Caco-2 (cell line): ENCODE measurements around the gene TIMP3. TPM values are rescaled to one million over a fixed set of nuclear protein-coding genes. Genes with fewer than 3 reads are reported as not detected.
A peak's percentile ranks its signal among the peaks of the same experiment; 100 is the strongest.

Experiments
- BruUV-seq: library from RNA; stranded (reverse); fragments of 400-500 nt; replicated peaks from 2 replicates; lab custom pipeline; 2021; lab: Mats Ljungman, UMichigan
- CTCF ChIA-PET: fragments of 300-600 bp; sonication (Branson Sonifier 250); formaldehyde crosslinking; loops from one replicate; lab custom pipeline; 2022; ENCODE audit warnings: antibody characterized with exemption; lab: Charles Lee
- POLR2A ChIA-PET: fragments of 300-600 bp; sonication (Branson Sonifier 250); formaldehyde crosslinking; loops from one replicate; lab custom pipeline; 2022; ENCODE audit warnings: antibody characterized with exemption; lab: Charles Lee
- DNase-seq, 2 experiments: peaks; one replicate each; pipeline versions ENCODE4 v3.0.0 to v3.0.0-alpha.2; 2020 to 2022
- H3K27me3 ChIP-seq: replicated peaks from 2 replicates; pipeline ENCODE4 v1.6.0; 2011; ENCODE audit warnings: low read length; ENCODE audit not compliant: control insufficient read depth, insufficient read depth
- H3K36me3 ChIP-seq: 2 replicates; pipeline ENCODE4 v1.5.1; 2011; ENCODE audit warnings: low read length; ENCODE audit not compliant: control insufficient read depth, insufficient read depth
- H3K4me1 ChIP-seq: fragments of 250-450 bp; sonication (Bioruptor Pico); 2 replicates; pipeline ENCODE4 v1.5.1; 2020; ENCODE audit warnings: mild to moderate bottlenecking
- H3K4me3 ChIP-seq: 2 replicates; pipeline ENCODE4 v1.5.1; 2011; ENCODE audit warnings: low read depth, mild to moderate bottlenecking, control low read depth, low read length
- H3K9me3 ChIP-seq: fragments of 250-450 bp; sonication (Bioruptor Pico); 2 replicates; pipeline ENCODE4 v1.5.1; 2020; ENCODE audit warnings: mild to moderate bottlenecking, moderate library complexity
- H3K27ac Mint-ChIP-seq: one replicate; pipeline ENCODE4 v1.8.0; 2022; ENCODE audit warnings: mixed read lengths; ENCODE audit not compliant: unreplicated experiment
- H3K27me3 Mint-ChIP-seq: one replicate; pipeline ENCODE4 v1.8.0; 2022; ENCODE audit warnings: mixed read lengths; ENCODE audit not compliant: insufficient read depth, unreplicated experiment
- H3K36me3 Mint-ChIP-seq: one replicate; pipeline ENCODE4 v1.8.0; 2022; ENCODE audit warnings: mild to moderate bottlenecking, mixed read lengths; ENCODE audit not compliant: insufficient read depth, unreplicated experiment
- H3K4me1 Mint-ChIP-seq: one replicate; pipeline ENCODE4 v1.8.0; 2022; ENCODE audit warnings: low read depth, mixed read lengths; ENCODE audit not compliant: unreplicated experiment
- H3K4me3 Mint-ChIP-seq: one replicate; pipeline ENCODE4 v1.8.0; 2022; ENCODE audit warnings: mild to moderate bottlenecking, moderate library complexity, mixed read lengths; ENCODE audit not compliant: unreplicated experiment
- H3K9me3 Mint-ChIP-seq: one replicate; pipeline ENCODE4 v1.8.0; 2022; ENCODE audit warnings: mixed read lengths; ENCODE audit not compliant: unreplicated experiment
- CTCF ChIP-seq, 2 experiments: fragments of 200-600 bp in 1 of 2; IDR thresholded peaks; 1 replicate in 1 of 2; 2 replicates in 1 of 2; pipeline versions ENCODE4 v1.5.1 to v1.8.0; 2011 to 2022; ENCODE audit warnings: antibody characterized with exemption in 1 of 2, control low read depth in 1 of 2, inconsistent platforms in 1 of 2, low read depth in 1 of 2, low read length in 1 of 2, mild to moderate bottlenecking in 1 of 2, moderate library complexity in 1 of 2; ENCODE audit not compliant: insufficient read depth in 1 of 2, severe bottlenecking in 1 of 2, unreplicated experiment in 1 of 2
- intact Hi-C: fragments of 100-400 bp; cut with micrococcal nuclease; formaldehyde crosslinking; loops from one replicate; pipeline ENCODE4 v1.10.0; 2022; ENCODE audit not compliant: unreplicated experiment
- total RNA-seq: library from RNA; stranded (reverse); gene quantifications from 2 replicates; pipeline ENCODE4 v1.2.3, GENCODE V29; 2022

Gene TIMP3
- total RNA-seq, 1 experiment from 2014 or later = 86.4 TPM

- Histone ChIP-seq H3K27me3 (no peaks in the 10 kb centered on the region), H3K36me3 (no peaks in the 10 kb centered on the region), H3K4me3 (no peak overlapping the region), H3K9me3 (no peaks in the 10 kb centered on the region), H3K4me1 (peaks cover 16% of the 10 kb centered on the region)
- ChIA-PET CTCF (no interaction called here), POLR2A (no interaction called here)
- H3K36me3 Mint-ChIP-seq = peaks cover 17% of the 10 kb centered on the region
- no TSS peak for BruUV-seq
- DNase-seq = no peak
- H3K9me3 Mint-ChIP-seq = peaks cover under 1% of the 10 kb centered on the region
- TF ChIP-seq CTCF (IDR thresholded peaks at IDR 0.05; ENCODE audit: insufficient read depth in 1 of 2, low read depth in 1 of 2, low read length in 1 of 2, severe bottlenecking in 1 of 2, unreplicated experiment in 1 of 2) = no peak
- no peak overlapping the region for H3K4me3 Mint-ChIP-seq
- H3K27me3 Mint-ChIP-seq = no peaks in the 10 kb centered on the region
- no peak overlapping the region for H3K27ac Mint-ChIP-seq
- intact Hi-C loops = no loop called here
- peaks cover 14% of the 10 kb centered on the region for H3K4me1 Mint-ChIP-seq
Observed at GRCh38 chr22:32799496-32799895, 2.0 kb upstream of the TIMP3 start.

DNA sequence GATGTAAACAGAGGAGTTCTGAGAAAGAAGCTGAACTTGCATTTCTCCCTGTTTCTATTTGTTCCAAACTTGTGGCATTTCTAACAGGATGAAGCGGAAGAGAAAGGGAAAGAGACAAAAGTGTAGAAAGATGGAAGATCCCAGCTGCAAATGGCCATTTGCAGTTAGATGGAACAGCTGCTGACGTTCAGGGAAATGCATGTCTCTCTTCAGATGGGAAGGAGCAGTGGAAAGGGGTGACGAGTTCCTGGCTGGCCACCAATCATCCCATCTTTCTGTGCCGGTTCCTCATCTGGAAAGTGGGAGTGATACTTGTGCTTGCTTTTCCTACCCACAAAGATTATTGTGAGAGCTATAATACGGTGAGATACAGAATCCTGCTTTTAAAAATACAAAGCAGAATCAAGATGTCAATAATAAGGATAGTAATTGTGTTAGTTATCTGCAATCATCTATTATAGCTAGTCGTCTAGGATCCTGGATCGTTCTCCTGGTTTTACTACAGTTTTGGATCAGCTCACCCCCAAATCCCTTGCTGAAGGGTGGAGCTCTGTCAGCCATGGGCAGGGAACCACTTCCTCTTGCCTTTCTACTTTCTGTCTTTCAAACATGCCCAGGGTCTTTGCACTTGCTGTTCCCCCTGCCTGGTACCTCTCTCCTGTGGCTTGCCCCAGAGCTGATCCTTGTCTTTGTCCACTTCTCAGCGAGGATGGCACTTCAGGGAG lies 1.2 kb upstream of the TIMP3 start:
- no peak overlapping the region for H3K27ac Mint-ChIP-seq
- no peak overlapping the region for H3K4me3 ChIP-seq
- TSS peak; percentile 77 for BruUV-seq
- H3K27me3 ChIP-seq = no peaks in the 10 kb centered on the region
- no peaks in the 10 kb centered on the region for H3K36me3 ChIP-seq
- peaks cover 25% of the 10 kb centered on the region for H3K36me3 Mint-ChIP-seq
- ChIA-PET CTCF (no interaction called here), POLR2A (interaction anchor here (1.0 kb wide), 1 partner anchor 11 kb away, joined by 5 read pairs; no protein-coding TSS in a partner anchor)
- H3K27me3 Mint-ChIP-seq = no peaks in the 10 kb centered on the region
- no peak for TF ChIP-seq CTCF (IDR thresholded peaks at IDR 0.05; ENCODE audit: insufficient read depth in 1 of 2, low read depth in 1 of 2, low read length in 1 of 2, severe bottlenecking in 1 of 2, unreplicated experiment in 1 of 2)
- no peak for DNase-seq
- intact Hi-C loops = no loop called here
- H3K4me1 ChIP-seq = peaks cover 16% of the 10 kb centered on the region
- peaks cover 15% of the 10 kb centered on the region for H3K4me1 Mint-ChIP-seq
- no peaks in the 10 kb centered on the region for H3K9me3 ChIP-seq
- H3K9me3 Mint-ChIP-seq = no peaks in the 10 kb centered on the region
- H3K4me3 Mint-ChIP-seq = peak overlapping the region; percentile 29

DNA sequence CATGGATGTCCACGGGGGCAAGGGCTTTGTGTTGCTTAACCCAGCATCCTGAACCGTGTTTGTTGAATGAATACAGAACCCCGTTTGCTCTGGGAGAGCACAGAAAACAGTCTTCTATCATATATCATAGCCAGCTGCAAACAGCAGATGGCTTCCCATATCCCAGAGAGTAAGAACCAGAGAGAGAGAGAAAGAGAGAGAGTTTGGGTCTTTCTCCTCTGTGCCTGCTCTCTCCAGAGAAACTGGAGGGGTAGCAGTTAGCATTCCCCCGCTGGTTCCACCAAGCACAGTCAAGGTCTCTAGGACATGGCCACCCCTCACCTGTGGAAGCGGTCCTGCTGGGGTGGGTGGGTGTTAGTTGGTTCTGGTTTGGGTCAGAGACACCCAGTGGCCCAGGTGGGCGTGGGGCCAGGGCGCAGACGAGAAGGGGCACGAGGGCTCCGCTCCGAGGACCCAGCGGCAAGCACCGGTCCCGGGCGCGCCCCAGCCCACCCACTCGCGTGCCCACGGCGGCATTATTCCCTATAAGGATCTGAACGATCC lies 440 bp upstream of the TIMP3 start:
- Mint-ChIP-seq H3K36me3 (peaks cover 33% of the 10 kb centered on the region), H3K4me1 (peaks cover 15% of the 10 kb centered on the region), H3K4me3 (peak overlapping the region; percentile 74), H3K27ac (no peak overlapping the region), H3K27me3 (no peaks in the 10 kb centered on the region), H3K9me3 (no peaks in the 10 kb centered on the region)
- DNase-seq = no peak
- Histone ChIP-seq H3K36me3 (no peaks in the 10 kb centered on the region), H3K27me3 (no peaks in the 10 kb centered on the region), H3K9me3 (no peaks in the 10 kb centered on the region), H3K4me1 (peaks cover 16% of the 10 kb centered on the region), H3K4me3 (peak overlapping the region; percentile 94)
- intact Hi-C loops = loop anchor here (1.0 kb wide), 3 partner anchors 21 to 141 kb away; no protein-coding TSS in a partner anchor
- TF ChIP-seq CTCF (IDR thresholded peaks at IDR 0.05; ENCODE audit: insufficient read depth in 1 of 2, low read depth in 1 of 2, low read length in 1 of 2, severe bottlenecking in 1 of 2, unreplicated experiment in 1 of 2) = no peak
- no TSS peak for BruUV-seq
- POLR2A ChIA-PET = interaction anchor here (0.6 to 1.5 kb wide), 6 partner anchors 10 to 326 kb away, joined by 3 to 9 read pairs (median 5); no protein-coding TSS in a partner anchor
- CTCF ChIA-PET = no interaction called here
